ENCODE results near the gene UACA.

DNA sequence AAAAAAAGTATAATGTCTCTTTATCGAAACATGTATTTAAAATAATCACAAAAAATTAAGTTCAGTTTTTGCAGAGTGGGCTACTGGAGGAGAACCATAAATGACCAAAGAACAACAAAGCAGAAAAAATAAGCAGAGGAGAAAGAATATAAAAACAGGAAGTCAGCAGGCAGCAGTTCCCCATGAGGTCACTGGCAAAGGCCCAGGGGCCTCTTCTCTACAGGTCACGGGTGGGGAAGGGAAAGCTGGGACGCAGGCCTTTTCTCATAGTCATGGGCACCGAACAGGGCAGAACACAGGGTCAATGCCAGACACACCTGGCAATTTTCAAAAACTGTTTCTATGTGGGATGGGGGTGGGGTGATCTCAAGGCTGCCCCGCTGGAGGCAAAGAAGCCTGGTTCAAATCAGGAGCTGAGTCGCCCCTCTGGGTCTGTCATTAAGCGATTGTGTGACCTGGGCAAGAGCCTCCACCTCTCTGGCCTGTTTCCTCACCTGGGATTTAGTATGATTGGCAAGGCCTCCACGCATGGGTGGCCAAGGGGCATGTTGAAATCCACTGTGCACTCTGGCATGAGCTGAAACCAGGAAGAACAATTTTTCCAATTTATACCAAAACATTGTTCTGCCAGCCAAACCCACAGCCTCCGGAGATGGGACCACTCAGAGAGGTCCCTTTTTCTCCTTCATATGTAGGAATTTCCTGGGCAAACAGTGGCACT is 43.8 kb upstream of the UACA start:
- TF ChIP-seq, protein P1, sequence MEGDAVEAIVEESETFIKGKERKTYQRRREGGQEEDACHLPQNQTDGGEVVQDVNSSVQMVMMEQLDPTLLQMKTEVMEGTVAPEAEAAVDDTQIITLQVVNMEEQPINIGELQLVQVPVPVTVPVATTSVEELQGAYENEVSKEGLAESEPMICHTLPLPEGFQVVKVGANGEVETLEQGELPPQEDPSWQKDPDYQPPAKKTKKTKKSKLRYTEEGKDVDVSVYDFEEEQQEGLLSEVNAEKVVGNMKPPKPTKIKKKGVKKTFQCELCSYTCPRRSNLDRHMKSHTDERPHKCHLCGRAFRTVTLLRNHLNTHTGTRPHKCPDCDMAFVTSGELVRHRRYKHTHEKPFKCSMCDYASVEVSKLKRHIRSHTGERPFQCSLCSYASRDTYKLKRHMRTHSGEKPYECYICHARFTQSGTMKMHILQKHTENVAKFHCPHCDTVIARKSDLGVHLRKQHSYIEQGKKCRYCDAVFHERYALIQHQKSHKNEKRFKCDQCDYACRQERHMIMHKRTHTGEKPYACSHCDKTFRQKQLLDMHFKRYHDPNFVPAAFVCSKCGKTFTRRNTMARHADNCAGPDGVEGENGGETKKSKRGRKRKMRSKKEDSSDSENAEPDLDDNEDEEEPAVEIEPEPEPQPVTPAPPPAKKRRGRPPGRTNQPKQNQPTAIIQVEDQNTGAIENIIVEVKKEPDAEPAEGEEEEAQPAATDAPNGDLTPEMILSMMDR (IDR thresholded peaks at IDR 0.05) = no peak
- no peak for TF ChIP-seq POLR2A (IDR thresholded peaks at IDR 0.05)
